ENCODE data around the gene SH3BP5.

DNA sequence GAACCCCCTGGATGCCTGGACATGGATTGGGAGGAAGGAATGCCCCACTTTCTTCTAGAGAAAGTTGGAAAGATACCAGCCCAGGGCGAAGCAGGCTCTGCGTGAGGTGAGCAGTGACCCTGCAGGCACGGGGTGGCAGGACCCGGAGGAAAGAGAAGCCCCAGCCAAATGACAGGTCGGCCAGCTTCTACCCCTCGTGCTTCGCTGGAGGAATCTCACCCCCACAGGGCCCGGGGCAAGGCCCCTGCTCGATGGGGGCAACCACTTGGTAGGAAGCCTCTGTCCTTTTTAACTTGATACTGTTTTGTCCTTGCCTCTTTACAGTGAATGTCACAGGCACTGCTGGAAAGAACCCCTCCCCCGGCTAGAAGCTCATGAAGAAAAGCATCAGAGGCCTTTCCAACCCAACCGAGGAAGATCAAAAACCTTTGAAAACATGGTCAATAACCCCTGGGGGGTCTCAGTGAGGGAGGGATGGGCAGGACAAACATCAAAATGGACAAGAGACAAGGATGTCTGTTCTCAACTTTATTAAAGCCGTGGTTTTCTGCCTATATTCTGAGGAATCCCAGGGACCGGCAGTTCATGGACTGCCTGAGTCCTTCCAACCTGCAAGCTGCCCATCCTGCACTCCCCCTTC, 54.4 kb downstream of the SH3BP5 start:
- no peak for TF ChIP-seq CTCF (IDR thresholded peaks at IDR 0.05)
- TF ChIP-seq POLR2A (IDR thresholded peaks at IDR 0.05) = no peak
